ENCODE measurements around the gene ELL3. TPM values are rescaled to one million over a fixed set of nuclear protein-coding genes. Genes with fewer than 3 reads are reported as not detected.
"Not testable (repeated sequence)": the region's sequence is repeated elsewhere in the genome, so short reads cannot be mapped to it uniquely, and the experiment has no call there.

The ELL3 gene
- total and polyA plus RNA-seq, 4 donors, result 2.8 to 6.2 (median 3.3) TPM

DNA sequence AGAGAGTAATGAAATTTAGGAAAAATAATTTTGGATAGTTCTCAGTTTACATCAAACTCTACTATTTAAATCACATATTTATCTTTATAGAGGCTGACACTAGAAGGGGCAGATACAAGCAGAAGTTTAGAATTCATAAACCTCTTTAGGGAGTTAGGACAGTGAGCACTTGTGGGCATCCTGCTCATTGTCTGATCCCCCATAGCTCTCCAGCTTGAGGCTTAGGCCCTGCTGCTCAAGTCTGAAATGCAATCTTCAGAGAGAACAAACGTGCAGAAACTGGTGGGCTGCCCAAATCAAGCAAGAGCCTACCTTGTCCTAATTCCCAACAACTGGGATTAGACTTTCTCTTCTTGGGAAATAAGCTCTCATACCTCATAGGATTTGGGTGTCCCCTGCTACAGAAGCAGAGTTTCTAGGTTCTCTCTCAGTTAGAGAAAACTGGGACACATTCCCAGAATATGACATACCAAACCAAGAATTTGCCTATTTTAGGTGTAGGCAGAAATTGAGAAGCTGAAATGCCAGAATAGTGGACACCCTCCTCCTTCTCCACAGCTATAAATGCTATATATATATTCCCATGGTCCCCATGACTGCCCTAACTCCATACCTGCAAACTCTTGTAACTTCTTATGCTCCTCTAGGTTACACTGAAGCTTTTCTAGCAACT is 48.6 kb downstream of the ELL3 start:
- WGBS (ENCODE audit: insufficient coverage), result no CpG with 5 or more reads among the region's 1 CpG
- not testable (repeated sequence) for H3K27ac ChIP-seq (ENCODE audit: low read depth, low read length); H3K9me3 ChIP-seq (ENCODE audit: control insufficient read depth, insufficient read depth, low read length); DNase-seq (ENCODE audit: low read depth in 4 of 6, low spot score in 6 of 6); H3K4me1 ChIP-seq (ENCODE audit: control insufficient read depth, insufficient read depth, low read length); H3K27me3 ChIP-seq (ENCODE audit: control insufficient read depth, insufficient read depth, low read length); H3K36me3 ChIP-seq (ENCODE audit: control insufficient read depth, insufficient read depth, low read length); H3K4me3 ChIP-seq (ENCODE audit: low read depth, low read length)

DNA sequence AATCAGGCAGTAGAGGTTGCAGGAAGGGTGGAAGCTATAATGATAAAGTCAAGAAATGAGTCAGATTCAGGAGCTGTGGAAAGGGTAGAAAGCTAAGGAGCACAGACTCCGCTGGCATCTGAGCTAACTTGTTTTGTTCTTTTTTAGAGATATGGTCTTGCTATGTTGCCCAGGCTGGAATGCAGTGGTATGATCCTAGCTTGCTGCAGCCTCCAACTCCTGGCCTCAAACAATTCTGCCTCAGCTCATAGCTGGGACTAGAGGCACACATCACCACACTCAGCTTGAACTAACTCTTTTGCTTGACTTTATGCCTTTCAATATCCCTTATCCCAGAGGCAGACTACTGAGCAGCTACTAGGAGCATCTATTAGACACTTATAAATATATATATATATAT is 50.5 kb downstream of the ELL3 start:
- H3K36me3 ChIP-seq (ENCODE audit: control insufficient read depth, insufficient read depth, low read length); H3K27me3 ChIP-seq (ENCODE audit: control insufficient read depth, insufficient read depth, low read length); H3K27ac ChIP-seq (ENCODE audit: low read depth, low read length); H3K4me3 ChIP-seq (ENCODE audit: low read depth, low read length); H3K9me3 ChIP-seq (ENCODE audit: control insufficient read depth, insufficient read depth, low read length); DNase-seq (ENCODE audit: low read depth in 4 of 6, low spot score in 6 of 6); H3K4me1 ChIP-seq (ENCODE audit: control insufficient read depth, insufficient read depth, low read length): not testable (repeated sequence)
- WGBS (ENCODE audit: insufficient coverage), result 83% methylated on average over 1 of the region's 1 CpG

DNA sequence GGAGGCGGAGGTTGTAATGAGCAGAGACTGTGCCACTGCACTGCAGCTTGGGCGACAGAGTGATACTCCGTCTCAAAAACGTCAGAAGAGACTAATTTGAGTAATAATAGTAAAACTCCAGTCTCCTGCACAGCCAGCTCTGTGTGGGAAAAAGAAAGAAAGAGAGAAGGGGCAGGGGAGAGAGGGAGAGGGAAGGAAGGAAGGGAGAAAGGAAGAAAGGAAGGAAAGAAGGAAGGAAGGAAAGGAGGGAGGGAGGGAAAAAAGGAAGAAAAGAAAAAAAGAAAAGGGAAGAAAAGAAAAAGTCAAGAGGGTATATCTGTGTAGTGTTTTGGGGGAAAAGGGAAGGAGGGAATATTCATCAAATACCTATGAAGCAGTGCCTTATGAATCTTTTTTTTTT is 53.6 kb downstream of the ELL3 start:
- no peak overlapping the region for H3K4me3 ChIP-seq (ENCODE audit: low read depth, low read length)
- no peak overlapping the region for H3K27ac ChIP-seq (ENCODE audit: low read depth, low read length)
- H3K4me1 ChIP-seq (ENCODE audit: control insufficient read depth, insufficient read depth, low read length), result no peaks in the 10 kb centered on the region
- no peak for DNase-seq (ENCODE audit: low read depth in 4 of 6, low spot score in 6 of 6)
- H3K9me3 ChIP-seq (ENCODE audit: control insufficient read depth, insufficient read depth, low read length), result no peaks in the 10 kb centered on the region
- no peaks in the 10 kb centered on the region for H3K36me3 ChIP-seq (ENCODE audit: control insufficient read depth, insufficient read depth, low read length)
- H3K27me3 ChIP-seq (ENCODE audit: control insufficient read depth, insufficient read depth, low read length), result no peaks in the 10 kb centered on the region
- no CpG with 5 or more reads among the region's 4 CpGs for WGBS (ENCODE audit: insufficient coverage)

Small RNA genes within 50 kb of the gene (small RNA-seq; reads per million reads assigned to genes)
- gene MIR1282 (ENCODE audit: low replicate concordance) (not detected), gene RNU6-354P (ENCODE audit: low replicate concordance) (not detected)

Other genes with a start within 250 kb of the ELL3 start
- gene PPIP5K1, start 186.8 kb downstream of the ELL3 start, total RNA-seq, result 10 to 100 TPM; 25.7 to 33.6 TPM
- gene PPIP5K1, start 186.8 kb downstream of the ELL3 start, polyA plus RNA-seq (ENCODE audit: insufficient read length in 2 of 2), result 10 to 100 TPM; 28.0 to 43.3 TPM
- gene CKMT1B, start 182.9 kb downstream of the ELL3 start, total RNA-seq, result 10 to 100 TPM; 12.8 to 17.7 TPM
- 100 to 1,000 TPM in 1 of 2 donors, 10 to 100 TPM in 1; 91.5 to 120 TPM for gene CKMT1B, start 182.9 kb downstream of the ELL3 start, polyA plus RNA-seq (ENCODE audit: insufficient read length in 2 of 2)
- 1 to 10 TPM in 1 of 2 donors, under 1 TPM in 1; 0.59 to 1.5 TPM for gene STRC, start 158.2 kb downstream of the ELL3 start, total RNA-seq
- 1 to 10 TPM; 3.1 to 7.0 TPM for gene STRC, start 158.2 kb downstream of the ELL3 start, polyA plus RNA-seq (ENCODE audit: insufficient read length in 2 of 2)
- 1 to 10 TPM; 2.6 to 5.1 TPM for gene CATSPER2, start 128.1 kb downstream of the ELL3 start, total RNA-seq
- 10 to 100 TPM in 1 of 2 donors, 1 to 10 TPM in 1; 7.5 to 15.6 TPM for gene CATSPER2, start 128.1 kb downstream of the ELL3 start, polyA plus RNA-seq (ENCODE audit: insufficient read length in 2 of 2)
- gene CKMT1A, start 83.1 kb downstream of the ELL3 start, total RNA-seq, result 10 to 100 TPM in 1 of 2 donors, 1 to 10 TPM in 1; 7.1 to 21.5 TPM
- 10 to 100 TPM; 48.9 to 54.7 TPM for gene CKMT1A, start 83.1 kb downstream of the ELL3 start, polyA plus RNA-seq (ENCODE audit: insufficient read length in 2 of 2)
- 100 to 1,000 TPM; 120 to 175 TPM for gene PDIA3, start 30.5 kb downstream of the ELL3 start, total RNA-seq
- 100 to 1,000 TPM; 268 to 272 TPM for gene PDIA3, start 30.5 kb downstream of the ELL3 start, polyA plus RNA-seq (ENCODE audit: insufficient read length in 2 of 2)
- 100 to 1,000 TPM; 134 to 884 TPM for gene SERF2, start 15.4 kb upstream of the ELL3 start, total RNA-seq
- gene SERF2, start 15.4 kb upstream of the ELL3 start, polyA plus RNA-seq (ENCODE audit: insufficient read length in 2 of 2), result 100 to 1,000 TPM; 506 to 536 TPM
- gene SERINC4, start 23.3 kb upstream of the ELL3 start, total RNA-seq, result under 1 TPM in 1 of 2 donors, not detected in 1; 0.72 TPM
- under 1 TPM in 1 of 2 donors, not detected in 1; 0.29 TPM for gene SERINC4, start 23.3 kb upstream of the ELL3 start, polyA plus RNA-seq (ENCODE audit: insufficient read length in 2 of 2)
- 1 to 10 TPM; 5.1 to 5.4 TPM for gene HYPK, start 23.6 kb upstream of the ELL3 start, total RNA-seq
- gene HYPK, start 23.6 kb upstream of the ELL3 start, polyA plus RNA-seq (ENCODE audit: insufficient read length in 2 of 2), result 1 to 10 TPM; 6.1 to 9.0 TPM
- 10 to 100 TPM; 25.6 to 43.7 TPM for gene MFAP1, start 47.7 kb upstream of the ELL3 start, total RNA-seq
- 10 to 100 TPM; 41.2 to 43.6 TPM for gene MFAP1, start 47.7 kb upstream of the ELL3 start, polyA plus RNA-seq (ENCODE audit: insufficient read length in 2 of 2)
- 10 to 100 TPM; 10.7 to 10.8 TPM for gene WDR76, start 50.0 kb upstream of the ELL3 start, total RNA-seq
- gene WDR76, start 50.0 kb upstream of the ELL3 start, polyA plus RNA-seq (ENCODE audit: insufficient read length in 2 of 2), result 10 to 100 TPM; 10.1 to 10.8 TPM